Measurements from ENCODE around the gene SMIM35.

DNA sequence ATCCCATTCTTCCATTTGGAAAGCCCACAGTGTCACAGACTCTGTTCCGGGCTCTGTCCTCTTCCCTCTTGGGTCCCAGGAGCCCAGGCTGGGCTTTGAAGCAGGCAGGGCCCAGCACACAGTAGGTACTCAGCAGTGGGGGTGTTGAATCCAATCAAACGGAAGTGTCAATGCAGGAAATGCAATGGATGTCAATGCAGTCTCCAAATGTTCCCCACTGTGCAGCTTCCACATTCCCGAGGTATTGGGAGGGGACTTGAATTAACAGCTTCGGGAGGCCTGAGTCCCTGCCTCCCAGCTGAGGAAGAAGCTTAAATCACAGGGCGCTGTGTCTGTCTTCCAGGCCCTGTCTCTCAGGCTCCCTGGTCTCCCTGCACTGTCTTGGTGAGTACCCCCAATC is 21.8 kb upstream of the SMIM35 start:
- TF ChIP-seq, protein P1, sequence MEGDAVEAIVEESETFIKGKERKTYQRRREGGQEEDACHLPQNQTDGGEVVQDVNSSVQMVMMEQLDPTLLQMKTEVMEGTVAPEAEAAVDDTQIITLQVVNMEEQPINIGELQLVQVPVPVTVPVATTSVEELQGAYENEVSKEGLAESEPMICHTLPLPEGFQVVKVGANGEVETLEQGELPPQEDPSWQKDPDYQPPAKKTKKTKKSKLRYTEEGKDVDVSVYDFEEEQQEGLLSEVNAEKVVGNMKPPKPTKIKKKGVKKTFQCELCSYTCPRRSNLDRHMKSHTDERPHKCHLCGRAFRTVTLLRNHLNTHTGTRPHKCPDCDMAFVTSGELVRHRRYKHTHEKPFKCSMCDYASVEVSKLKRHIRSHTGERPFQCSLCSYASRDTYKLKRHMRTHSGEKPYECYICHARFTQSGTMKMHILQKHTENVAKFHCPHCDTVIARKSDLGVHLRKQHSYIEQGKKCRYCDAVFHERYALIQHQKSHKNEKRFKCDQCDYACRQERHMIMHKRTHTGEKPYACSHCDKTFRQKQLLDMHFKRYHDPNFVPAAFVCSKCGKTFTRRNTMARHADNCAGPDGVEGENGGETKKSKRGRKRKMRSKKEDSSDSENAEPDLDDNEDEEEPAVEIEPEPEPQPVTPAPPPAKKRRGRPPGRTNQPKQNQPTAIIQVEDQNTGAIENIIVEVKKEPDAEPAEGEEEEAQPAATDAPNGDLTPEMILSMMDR (IDR thresholded peaks at IDR 0.05; ENCODE audit: low read depth, low read length): no peak
- no peak for TF ChIP-seq EZH2phosphoT487 (IDR thresholded peaks at IDR 0.05; ENCODE audit: low read depth)
